T-helper 2 cell (primary cell): Measurements from ENCODE around the gene ABCC3.

ENCODE experiments used
- DNase-seq, 5 experiments: peaks; one replicate each; pipeline versions ENCODE4 v3.0.0 to v3.0.0-alpha.2; 2012 to 2022
- total RNA-seq, 2 donors: gene quantifications; one replicate each; lab custom pipeline; 2026; lab: John Stamatoyannopoulos, UW

The ABCC3 gene, protein sequence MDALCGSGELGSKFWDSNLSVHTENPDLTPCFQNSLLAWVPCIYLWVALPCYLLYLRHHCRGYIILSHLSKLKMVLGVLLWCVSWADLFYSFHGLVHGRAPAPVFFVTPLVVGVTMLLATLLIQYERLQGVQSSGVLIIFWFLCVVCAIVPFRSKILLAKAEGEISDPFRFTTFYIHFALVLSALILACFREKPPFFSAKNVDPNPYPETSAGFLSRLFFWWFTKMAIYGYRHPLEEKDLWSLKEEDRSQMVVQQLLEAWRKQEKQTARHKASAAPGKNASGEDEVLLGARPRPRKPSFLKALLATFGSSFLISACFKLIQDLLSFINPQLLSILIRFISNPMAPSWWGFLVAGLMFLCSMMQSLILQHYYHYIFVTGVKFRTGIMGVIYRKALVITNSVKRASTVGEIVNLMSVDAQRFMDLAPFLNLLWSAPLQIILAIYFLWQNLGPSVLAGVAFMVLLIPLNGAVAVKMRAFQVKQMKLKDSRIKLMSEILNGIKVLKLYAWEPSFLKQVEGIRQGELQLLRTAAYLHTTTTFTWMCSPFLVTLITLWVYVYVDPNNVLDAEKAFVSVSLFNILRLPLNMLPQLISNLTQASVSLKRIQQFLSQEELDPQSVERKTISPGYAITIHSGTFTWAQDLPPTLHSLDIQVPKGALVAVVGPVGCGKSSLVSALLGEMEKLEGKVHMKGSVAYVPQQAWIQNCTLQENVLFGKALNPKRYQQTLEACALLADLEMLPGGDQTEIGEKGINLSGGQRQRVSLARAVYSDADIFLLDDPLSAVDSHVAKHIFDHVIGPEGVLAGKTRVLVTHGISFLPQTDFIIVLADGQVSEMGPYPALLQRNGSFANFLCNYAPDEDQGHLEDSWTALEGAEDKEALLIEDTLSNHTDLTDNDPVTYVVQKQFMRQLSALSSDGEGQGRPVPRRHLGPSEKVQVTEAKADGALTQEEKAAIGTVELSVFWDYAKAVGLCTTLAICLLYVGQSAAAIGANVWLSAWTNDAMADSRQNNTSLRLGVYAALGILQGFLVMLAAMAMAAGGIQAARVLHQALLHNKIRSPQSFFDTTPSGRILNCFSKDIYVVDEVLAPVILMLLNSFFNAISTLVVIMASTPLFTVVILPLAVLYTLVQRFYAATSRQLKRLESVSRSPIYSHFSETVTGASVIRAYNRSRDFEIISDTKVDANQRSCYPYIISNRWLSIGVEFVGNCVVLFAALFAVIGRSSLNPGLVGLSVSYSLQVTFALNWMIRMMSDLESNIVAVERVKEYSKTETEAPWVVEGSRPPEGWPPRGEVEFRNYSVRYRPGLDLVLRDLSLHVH (N-terminal part only)
- total RNA-seq, result 0 reads per million in 2 donors

DNA sequence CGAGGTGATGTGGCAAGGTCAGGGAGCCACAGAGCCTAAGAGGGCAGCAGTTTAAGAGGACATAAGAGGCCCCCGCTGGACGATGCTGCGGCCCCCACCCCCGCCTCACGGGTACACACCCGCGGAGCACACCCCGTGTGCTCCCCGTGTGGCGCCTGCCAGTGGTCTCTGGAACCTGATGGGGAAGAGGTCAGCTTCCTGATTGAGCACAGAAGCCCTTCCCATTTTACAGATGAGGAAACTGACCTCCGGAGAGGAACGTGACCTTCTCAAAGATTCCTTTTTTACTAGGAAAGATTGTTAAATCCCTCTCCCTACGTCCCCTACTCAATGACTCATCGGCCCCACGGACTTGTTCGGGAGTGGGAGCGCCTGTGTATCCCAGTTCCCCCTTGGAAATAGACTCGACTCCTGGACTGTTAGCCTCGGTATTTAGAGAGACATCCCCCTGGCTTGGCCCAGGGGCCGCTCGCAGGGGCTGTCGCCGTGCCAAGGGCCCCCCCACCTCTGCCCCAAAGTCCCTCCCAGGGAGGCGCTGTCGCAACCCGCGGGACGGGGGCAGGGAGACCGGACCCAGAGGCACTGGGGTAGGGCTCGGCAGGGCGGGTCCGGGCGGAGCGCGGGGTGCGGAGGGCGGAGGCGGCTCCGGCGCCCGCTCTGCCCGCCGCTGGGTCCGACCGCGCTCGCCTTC is at the start of gene ABCC3:
Gene ABCC3, plus strand, starts transcription at position 658 of the 691 bp plus-strand sequence. CDS start 56 bp downstream, outside the sequence.
- DNase-seq, result no peak

DNA sequence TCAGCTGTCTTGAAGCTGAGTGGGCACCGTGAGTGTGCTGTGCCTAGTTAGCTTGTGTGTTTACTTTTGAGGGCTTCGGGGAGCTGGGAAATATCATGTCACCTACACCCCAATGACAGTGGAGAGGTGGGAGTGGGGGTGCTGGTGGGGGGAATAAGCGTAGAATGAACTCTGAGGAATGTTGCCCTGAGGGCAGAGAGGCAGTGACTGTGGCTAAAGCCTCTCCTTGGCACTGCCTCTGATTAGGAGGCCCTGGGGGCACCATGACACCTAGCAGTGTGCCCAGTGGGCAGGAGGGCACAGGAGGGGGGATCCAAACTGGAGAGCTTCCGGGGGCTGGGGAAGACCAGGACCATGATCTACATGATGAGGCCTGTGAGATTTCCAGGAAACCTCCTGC is 49.3 kb upstream of the ABCC3 start:
- no peak for DNase-seq

- DNase-seq, result no peak
Observed at GRCh38 chr17:50585891-50586290, 48.8 kb upstream of the ABCC3 start.

DNA sequence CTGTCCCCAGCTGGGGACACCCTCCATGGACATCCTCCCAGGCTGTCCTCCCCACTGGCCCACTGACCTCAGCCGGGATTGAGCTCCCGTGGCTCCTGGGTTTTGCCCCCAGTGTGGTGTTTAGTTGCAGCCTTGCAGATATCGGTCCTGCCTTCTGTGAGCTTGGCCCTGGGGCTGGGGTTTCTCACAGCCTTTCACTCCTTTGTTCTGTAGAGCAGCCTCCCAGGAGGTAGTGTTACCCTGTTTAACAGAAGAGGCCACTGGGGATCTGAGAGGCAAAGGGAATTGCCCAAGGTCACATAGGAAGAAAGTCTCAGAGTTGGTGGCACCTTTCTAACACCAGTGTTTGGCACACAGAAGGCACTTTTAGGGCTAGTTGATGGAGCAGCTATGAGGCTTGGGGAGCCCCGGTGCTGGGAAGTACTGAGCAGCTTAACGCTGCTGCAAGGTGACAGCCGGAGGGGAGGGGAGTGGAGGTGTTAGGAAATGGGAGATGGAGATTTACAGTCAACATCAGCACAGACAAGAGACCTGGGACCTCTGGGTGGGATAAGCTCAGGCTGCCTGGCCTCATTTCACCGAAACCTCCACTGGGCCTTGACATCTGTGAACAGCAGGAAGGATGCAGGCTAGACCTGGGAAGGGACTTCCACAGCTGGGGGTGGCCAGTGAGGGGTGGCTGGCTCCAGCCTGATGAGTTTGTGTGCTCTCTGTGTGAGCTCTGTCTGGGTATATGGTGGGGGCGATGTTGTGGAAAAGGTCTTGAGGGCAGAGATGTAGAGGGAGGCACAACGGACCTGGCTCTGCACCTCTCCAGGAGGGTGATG is 48.0 kb upstream of the ABCC3 start:
- no peak for DNase-seq

GRCh38 chr17:50587571-50587970 is 47.1 kb upstream of the ABCC3 start:
- no peak for DNase-seq

GRCh38 chr17:50588391-50589049 is 46.2 kb upstream of the ABCC3 start:
- DNase-seq, result no peak

DNA sequence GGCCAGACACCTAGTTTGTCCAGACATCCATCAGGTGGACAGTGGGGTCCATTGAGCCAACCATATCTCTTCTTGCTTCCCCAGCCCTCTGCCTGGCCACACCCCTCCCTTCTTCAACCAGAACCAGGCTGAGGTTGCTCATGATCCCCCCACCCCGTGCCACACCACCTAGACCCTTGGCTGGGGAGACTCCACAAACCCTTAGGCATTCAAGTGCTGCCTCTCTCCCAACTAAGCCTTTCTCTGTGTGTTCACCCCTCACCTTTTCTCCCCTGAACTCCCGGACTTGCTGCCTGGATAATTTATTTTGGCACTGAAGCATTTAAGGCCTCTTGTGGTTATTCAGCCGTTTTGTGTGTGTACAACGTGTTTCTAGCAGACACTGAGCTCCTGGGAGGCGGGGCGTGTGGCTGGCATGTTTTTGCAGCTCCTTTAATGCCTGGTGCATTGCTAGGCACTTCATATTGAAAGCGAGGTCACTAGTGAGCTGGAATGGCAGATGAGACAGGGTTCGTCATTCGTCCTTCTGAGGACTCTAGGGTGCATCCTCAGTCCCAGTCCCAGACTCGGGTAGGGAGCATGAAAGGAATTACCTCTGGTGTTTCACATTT is 45.5 kb upstream of the ABCC3 start:
- DNase-seq, result no peak

DNA sequence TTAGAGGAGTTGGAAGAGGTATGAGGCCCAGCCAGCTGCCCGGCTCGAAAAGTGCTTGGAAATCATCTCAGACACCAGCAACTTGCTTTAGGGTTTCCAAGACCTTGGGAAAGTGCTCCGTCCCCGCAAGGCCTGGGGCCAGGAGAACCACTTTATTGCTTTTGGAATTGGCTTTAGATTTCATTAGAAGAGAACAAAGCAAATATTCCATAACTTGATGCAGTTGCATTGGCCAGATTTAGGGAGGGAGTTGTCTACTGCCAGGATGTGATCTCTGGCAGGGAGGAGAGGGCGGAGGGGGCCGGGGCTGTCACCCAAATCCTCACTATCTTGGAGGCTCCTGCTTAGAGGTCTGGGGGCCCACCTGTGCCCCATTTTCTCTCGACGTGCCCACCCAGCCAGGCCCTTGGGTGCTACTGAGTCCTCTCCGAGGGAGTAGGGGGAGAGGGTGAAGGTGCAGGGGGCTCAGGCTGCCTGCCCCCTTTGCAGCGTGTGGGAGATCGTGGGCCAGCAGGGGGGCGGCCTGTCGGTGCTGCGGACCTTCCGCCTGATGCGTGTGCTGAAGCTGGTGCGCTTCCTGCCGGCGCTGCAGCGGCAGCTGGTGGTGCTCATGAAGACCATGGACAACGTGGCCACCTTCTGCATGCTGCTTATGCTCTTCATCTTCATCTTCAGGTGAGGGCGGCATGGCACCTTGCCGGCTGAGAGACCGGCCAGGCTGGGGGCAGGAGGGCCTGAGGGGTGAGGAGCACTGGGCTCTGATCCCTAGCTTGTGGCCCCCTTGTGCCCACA is 43.5 kb upstream of the ABCC3 start:
- DNase-seq, result no peak

- no peak for DNase-seq
Observed at GRCh38 chr17:50593321-50593720, 41.4 kb upstream of the ABCC3 start.

DNA sequence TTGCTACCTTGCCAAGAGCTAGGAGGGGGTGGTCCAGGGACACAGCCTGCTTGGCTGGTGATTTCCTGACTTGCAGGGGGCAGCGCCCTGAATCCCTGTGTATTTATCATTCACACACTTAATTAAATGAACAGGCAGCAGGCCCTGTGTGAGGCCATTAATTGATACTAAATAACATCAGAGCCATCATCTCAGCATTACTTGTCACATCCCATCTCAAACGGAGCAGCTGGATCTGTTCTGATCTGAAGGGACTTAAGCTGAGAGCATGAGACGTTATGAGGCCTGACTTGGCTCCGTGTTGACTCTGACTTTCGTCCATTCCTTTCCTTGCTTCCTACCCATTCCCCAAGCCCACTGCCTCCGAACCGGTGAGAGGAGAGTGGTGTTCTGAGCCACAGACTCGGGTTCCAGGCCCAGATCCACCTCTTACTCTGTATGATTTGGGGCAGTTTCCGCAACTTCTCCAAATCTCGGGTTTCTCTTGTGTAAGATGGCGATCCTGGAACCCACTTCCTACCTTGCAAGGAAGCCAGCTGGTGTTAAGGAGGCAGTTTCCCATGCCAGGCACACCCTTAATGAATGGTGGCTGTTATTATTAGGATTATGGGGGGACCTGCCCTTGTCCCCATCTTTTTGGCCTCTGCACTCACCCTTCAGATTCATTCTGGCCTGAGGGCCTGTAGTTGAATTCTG is 40.4 kb upstream of the ABCC3 start:
- no peak for DNase-seq

GRCh38 chr17:50594892-50595291 is 39.8 kb upstream of the ABCC3 start:
- no peak for DNase-seq

DNA sequence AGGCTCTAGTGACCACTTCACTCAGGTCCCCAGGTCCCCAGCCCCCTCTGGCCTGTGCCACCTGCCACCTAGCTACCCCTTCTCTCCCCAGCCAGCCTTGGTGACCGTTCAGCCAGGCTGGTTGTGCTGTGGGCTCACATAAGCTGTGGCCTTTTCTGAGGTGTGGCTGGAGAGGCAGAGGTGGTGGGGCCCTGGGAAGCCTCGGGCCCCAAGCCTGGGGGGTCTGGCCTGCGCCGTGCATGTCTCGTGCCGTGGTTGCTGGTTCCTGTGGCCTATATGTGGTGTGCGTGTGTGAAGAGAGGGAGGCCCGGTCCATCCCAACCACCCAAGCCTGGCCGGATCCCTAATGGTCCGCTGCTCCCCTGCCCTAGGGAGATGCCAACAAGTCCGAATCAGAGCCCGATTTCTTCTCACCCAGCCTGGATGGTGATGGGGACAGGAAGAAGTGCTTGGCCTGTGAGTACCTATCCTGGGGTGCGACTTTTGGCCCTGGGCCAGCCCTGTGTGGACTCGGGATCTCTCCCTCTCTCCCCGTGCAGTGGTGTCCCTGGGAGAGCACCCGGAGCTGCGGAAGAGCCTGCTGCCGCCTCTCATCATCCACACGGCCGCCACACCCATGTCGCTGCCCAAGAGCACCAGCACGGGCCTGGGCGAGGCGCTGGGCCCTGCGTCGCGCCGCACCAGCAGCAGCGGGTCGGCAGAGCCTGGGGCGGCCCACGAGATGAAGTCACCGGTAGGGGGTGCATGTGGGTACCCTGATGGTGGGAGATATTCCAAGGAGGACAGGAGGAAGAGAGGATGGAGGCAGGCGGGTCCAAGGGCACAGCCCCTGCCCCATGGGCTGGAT is 38.3 kb upstream of the ABCC3 start:
- no peak for DNase-seq

DNA sequence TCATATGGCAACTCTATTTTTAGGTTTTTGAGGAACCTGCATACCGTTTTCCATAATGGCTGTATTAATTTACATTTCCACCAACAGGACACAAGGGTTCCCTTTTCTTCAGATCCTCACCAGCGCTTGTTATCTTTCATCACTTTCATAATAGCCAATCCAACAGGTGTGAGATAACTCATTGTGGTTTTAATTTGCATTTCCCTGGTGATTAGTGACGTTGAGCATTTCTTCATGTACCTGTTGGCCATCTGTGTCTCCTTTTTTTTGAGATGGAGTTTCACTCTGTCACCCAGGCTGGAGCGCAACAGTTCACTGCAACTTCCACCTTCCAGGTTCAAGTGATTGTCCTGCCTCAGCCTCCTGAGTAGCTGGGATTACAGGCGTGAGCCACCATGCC is 36.2 kb upstream of the ABCC3 start:
- DNase-seq, result peak in 1 of 5 experiments; percentile 7

DNA sequence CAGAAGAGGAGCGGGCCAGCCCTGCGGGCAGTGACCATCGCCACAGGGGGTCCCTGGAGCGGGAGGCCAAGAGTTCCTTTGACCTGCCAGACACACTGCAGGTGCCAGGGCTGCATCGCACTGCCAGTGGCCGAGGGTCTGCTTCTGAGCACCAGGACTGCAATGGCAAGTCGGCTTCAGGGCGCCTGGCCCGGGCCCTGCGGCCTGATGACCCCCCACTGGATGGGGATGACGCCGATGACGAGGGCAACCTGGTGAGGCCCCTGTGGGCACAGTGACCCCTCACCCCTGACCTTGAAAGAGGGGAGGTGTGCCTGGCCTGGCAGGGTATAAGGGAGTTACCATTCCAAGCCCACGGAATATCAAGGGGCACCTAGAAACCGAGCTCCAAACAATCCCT is 35.1 kb upstream of the ABCC3 start:
- no peak for DNase-seq

DNA sequence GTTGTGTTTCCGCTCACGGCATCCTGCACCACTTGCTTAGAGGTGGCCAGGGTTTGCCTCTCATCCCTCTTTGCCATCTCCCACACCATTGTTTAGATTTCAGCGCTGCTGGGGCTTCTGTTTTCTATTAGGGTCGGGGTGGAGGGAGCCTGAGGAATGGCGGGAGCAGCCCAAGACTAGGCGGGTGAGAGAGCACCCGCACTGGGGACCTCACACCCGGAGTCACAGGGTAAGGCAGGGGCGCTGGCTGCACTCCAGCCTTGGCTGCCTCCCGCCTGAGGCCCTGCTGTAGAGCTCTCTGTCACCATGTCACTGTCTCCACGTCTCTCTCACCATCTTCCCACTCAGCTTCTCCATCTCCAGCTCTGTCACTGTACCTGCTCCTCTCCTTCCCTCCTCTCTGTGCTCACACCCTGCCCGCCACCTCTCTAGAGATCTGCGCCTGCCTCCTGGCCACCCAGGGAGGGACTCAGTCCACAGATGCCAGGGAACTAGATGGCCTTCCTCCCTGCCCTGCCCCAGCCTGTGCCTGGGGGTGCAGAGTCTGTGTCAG is 32.8 kb upstream of the ABCC3 start:
- no peak for DNase-seq

GRCh38 chr17:50602836-50603235 is 31.8 kb upstream of the ABCC3 start:
- no peak for DNase-seq

GRCh38 chr17:50603340-50603739 is 31.3 kb upstream of the ABCC3 start:
- DNase-seq, result no peak
